SK-N-SH (cell line): ENCODE measurements around the gene ASXL2. TPM values are rescaled to one million over a fixed set of nuclear protein-coding genes. Genes with fewer than 3 reads are reported as not detected.
"Not testable (repeated sequence)": the region's sequence is repeated elsewhere in the genome, so short reads cannot be mapped to it uniquely, and the experiment has no call there.

ENCODE experiments used
- CTCF ChIA-PET: fragments of 300-600, 350-600 bp; formaldehyde crosslinking; extraction: SDS; loops from one replicate; lab custom pipeline; 2021; lab: Yijun Ruan, JAX
- POLR2A ChIA-PET: fragments of 350-600 bp; sonication (Branson Sonifier 250); formaldehyde crosslinking; extraction: SDS; loops from one replicate; lab custom pipeline; 2020; ENCODE audit warnings: antibody characterized with exemption, inconsistent platforms; lab: Yijun Ruan, JAX
- DNase-seq: peaks from one replicate; pipeline ENCODE4 v3.0.0; 2012
- H2AFZ ChIP-seq: fragments of 200-600 bp; sonication (generic); 2 replicates; pipeline ENCODE4 v1.8.1; 2016; ENCODE audit warnings: antibody characterized with exemption, mild to moderate bottlenecking, low read depth
- H3F3A ChIP-seq: fragments of 200-600 bp; sonication (generic); replicated peaks from 2 replicates; pipeline ENCODE3; 2016; ENCODE audit warnings: antibody characterized with exemption, mild to moderate bottlenecking; ENCODE audit not compliant: insufficient read depth
- H3K27ac ChIP-seq, 2 experiments: fragments of 200-500 bp in 1 of 2; fragments of 200-600 bp in 1 of 2; sonication (Bioruptor generic) in 1 of 2; sonication (generic), shearing (Covaris generic) in 1 of 2; 2 replicates each; pipeline versions ENCODE4 v1.5.1 to v1.6.1; 2014 to 2016; ENCODE audit warnings: low read depth in 2 of 2, inconsistent platforms in 1 of 2, low read length in 1 of 2, mild to moderate bottlenecking in 1 of 2, mixed read lengths in 1 of 2
- H3K27me3 ChIP-seq: fragments of 200-600 bp; sonication (generic), shearing (Covaris generic); 2 replicates; pipeline ENCODE4 v1.6.1; 2016; ENCODE audit warnings: mixed run types; ENCODE audit not compliant: insufficient read depth
- H3K36me3 ChIP-seq, 2 experiments: fragments of 200-500 bp in 1 of 2; fragments of 200-600 bp in 1 of 2; sonication (Bioruptor generic) in 1 of 2; sonication (generic) in 1 of 2; replicated peaks in 1 of 2; 2 replicates each; pipeline versions ENCODE3 to v1.5.1; 2014 to 2016; ENCODE audit warnings: low read length in 1 of 2, mild to moderate bottlenecking in 1 of 2; ENCODE audit not compliant: insufficient read depth in 2 of 2, control insufficient read depth in 1 of 2
- H3K4me1 ChIP-seq, 2 experiments: fragments of 200-500 bp in 1 of 2; fragments of 200-600 bp in 1 of 2; sonication (Bioruptor generic) in 1 of 2; sonication (generic), shearing (Covaris generic) in 1 of 2; 2 replicates each; pipeline versions ENCODE4 v1.5.1 to v1.6.1; 2014 to 2016; ENCODE audit warnings: low read depth in 1 of 2, low read length in 1 of 2, mixed run types in 1 of 2; ENCODE audit not compliant: insufficient read depth in 2 of 2, control insufficient read depth in 1 of 2
- H3K4me2 ChIP-seq: fragments of 200-600 bp; sonication (generic), shearing (Covaris generic); 2 replicates; pipeline ENCODE4 v1.6.1; 2017; ENCODE audit warnings: mixed run types
- H3K4me3 ChIP-seq, 2 experiments: fragments of 200-500 bp in 1 of 2; fragments of 200-600 bp in 1 of 2; sonication (Bioruptor generic) in 1 of 2; sonication (generic), shearing (Covaris generic) in 1 of 2; 2 replicates each; pipeline versions ENCODE4 v1.5.1 to v1.8.1; 2014 to 2016; ENCODE audit warnings: low read depth in 2 of 2, inconsistent platforms in 1 of 2, low read length in 1 of 2, mild to moderate bottlenecking in 1 of 2, mixed read lengths in 1 of 2, moderate library complexity in 1 of 2
- H3K79me2 ChIP-seq: fragments of 200-600 bp; sonication (generic); 2 replicates; pipeline ENCODE4 v1.8.1; 2017; ENCODE audit warnings: mild to moderate bottlenecking; ENCODE audit not compliant: insufficient read depth
- H3K9ac ChIP-seq: fragments of 200-600 bp; sonication (generic); 2 replicates; pipeline ENCODE4 v1.6.1; 2017; ENCODE audit warnings: mixed run types
- H3K9me2 ChIP-seq: fragments of 200-600 bp; sonication (generic); 2 replicates; pipeline ENCODE4 v1.6.1; 2017; ENCODE audit warnings: mixed run types
- H3K9me3 ChIP-seq: fragments of 200-600 bp; sonication (generic); 2 replicates; pipeline ENCODE4 v1.6.1; 2017; ENCODE audit warnings: mixed run types, mild to moderate bottlenecking, moderate library complexity
- H4K20me1 ChIP-seq: fragments of 200-600 bp; sonication (generic); 2 replicates; pipeline ENCODE4 v1.6.1; 2017; ENCODE audit warnings: mild to moderate bottlenecking, mixed run types; ENCODE audit not compliant: insufficient read depth
- GATA2 ChIP-seq: sonication (generic); formaldehyde crosslinking; IDR thresholded peaks from 2 replicates; pipeline ENCODE4 v1.5.0; 2020; ENCODE audit warnings: mild to moderate bottlenecking, missing genetic modification reagents
- IRF3 ChIP-seq: fragments of 150-350 bp; IDR thresholded peaks from 2 replicates; pipeline ENCODE4 v1.6.1; 2016; ENCODE audit warnings: mild to moderate bottlenecking, low read depth, low read length
- NFIC ChIP-seq: IDR thresholded peaks from 2 replicates; pipeline ENCODE4 v1.4.0; 2012; ENCODE audit warnings: borderline replicate concordance
- POLR2AphosphoS5 ChIP-seq: IDR thresholded peaks from 2 replicates; pipeline ENCODE4 v1.6.1; 2012; ENCODE audit warnings: low read depth, low read length
- SMC3 ChIP-seq: IDR thresholded peaks from 2 replicates; pipeline ENCODE4 v1.6.1; 2012; ENCODE audit warnings: low read depth, low read length, improper control_type of control experiment
- TAF1 ChIP-seq: IDR thresholded peaks from 2 replicates; pipeline ENCODE4 v1.6.1; 2012; ENCODE audit warnings: low read depth, mild to moderate bottlenecking, low read length, moderate library complexity, borderline replicate concordance
- WGBS: methylation state at CpG from one replicate; pipeline ENCODE4 v1.1.6; 2017; ENCODE audit warnings: low lambda C conversion rate; 5-methylcytosine and 5-hydroxymethylcytosine counted together
- polyA plus RNA-seq, 3 experiments: library from polyadenylated mRNA; depleted of rRNA; stranded (reverse); fragments of >200 nt; gene quantifications; 2 replicates each; pipeline ENCODE4 v1.2.3, GENCODE V29; 2012
- TF ChIP-seq, protein P1 (sequence below): IDR thresholded peaks from 2 replicates; pipeline ENCODE4; 2012

The ASXL2 gene
- polyA plus RNA-seq, 1 of the 3 experiments (the other 2 are of a cell fraction), result 4.8 TPM

- TF ChIP-seq IRF3, result no peak
- TF ChIP-seq, protein P1, sequence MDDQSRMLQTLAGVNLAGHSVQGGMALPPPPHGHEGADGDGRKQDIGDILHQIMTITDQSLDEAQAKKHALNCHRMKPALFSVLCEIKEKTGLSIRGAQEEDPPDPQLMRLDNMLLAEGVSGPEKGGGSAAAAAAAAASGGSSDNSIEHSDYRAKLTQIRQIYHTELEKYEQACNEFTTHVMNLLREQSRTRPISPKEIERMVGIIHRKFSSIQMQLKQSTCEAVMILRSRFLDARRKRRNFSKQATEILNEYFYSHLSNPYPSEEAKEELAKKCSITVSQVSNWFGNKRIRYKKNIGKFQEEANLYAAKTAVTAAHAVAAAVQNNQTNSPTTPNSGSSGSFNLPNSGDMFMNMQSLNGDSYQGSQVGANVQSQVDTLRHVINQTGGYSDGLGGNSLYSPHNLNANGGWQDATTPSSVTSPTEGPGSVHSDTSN, result no peak
- TF ChIP-seq SMC3, result peak; percentile 60
- no peak for TF ChIP-seq TAF1
- TF ChIP-seq NFIC, result no peak
- TF ChIP-seq POLR2AphosphoS5, result no peak
Observed at GRCh38 chr2:25851740-25852503, 26.4 kb downstream of the ASXL2 start (continued).

DNA sequence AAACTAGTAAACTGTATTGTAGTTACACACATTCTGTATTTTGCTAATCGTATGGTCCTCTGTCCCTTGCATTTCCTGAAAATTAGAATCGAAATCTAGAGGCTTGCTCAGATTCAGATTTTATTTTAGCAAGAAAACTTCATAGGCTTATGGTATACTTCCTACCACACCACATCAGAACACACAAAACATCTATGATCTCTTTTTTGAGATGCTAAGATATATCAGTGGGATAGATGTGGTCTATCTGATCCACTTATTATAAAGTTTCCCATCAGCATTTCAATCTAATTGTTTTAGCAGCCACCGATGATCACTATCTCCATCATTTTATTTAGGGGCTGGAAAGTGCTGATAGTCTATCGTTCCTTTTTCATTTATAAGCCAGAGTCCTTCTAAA, 27.9 kb downstream of the ASXL2 start:
- Histone ChIP-seq H3K79me2 (peaks cover 72% of the 10 kb centered on the region), H3F3A (peaks cover 16% of the 10 kb centered on the region), H4K20me1 (peaks cover 44% of the 10 kb centered on the region)
- H3K4me1 ChIP-seq, H3K27ac ChIP-seq, H3K36me3 ChIP-seq, H3K4me3 ChIP-seq, H2AFZ ChIP-seq, H3K9me3 ChIP-seq, DNase-seq, H3K4me2 ChIP-seq, POLR2A ChIA-PET, H3K27me3 ChIP-seq, H3K9ac ChIP-seq, H3K9me2 ChIP-seq: not testable (repeated sequence)
- CTCF ChIA-PET, result interaction anchor here (1.5 to 6.9 kb wide), 5 partner anchors 11 to 300 kb away, joined by 3 to 90 read pairs (median 36); no protein-coding TSS in a partner anchor
- TF ChIP-seq GATA2 (CRISPR knock-in tag), result peak; percentile 47
- WGBS, result 52% methylated on average over 4 of the region's 4 CpGs

- H2AFZ ChIP-seq, POLR2A ChIA-PET, H3K27me3 ChIP-seq, H3K9me2 ChIP-seq, H3K4me3 ChIP-seq, H3K9ac ChIP-seq, H3K27ac ChIP-seq, H3K4me2 ChIP-seq, H3K36me3 ChIP-seq, H3K9me3 ChIP-seq, DNase-seq, H3K4me1 ChIP-seq: not testable (repeated sequence)
- H4K20me1 ChIP-seq, result peaks cover 34% of the 10 kb centered on the region
- peaks cover 64% of the 10 kb centered on the region for H3K79me2 ChIP-seq
- H3F3A ChIP-seq, result peaks cover 22% of the 10 kb centered on the region
- CTCF ChIA-PET, result interaction anchor here (1.2 to 2.6 kb wide), 2 partner anchors 19 to 101 kb away, joined by 3 to 11 read pairs; no protein-coding TSS in a partner anchor
- WGBS, result over 99% methylated on average over 7 of the region's 7 CpGs
Observed at GRCh38 chr2:25849350-25849749, 28.9 kb downstream of the ASXL2 start.
